IMR-90 (cell line): ENCODE data around the gene HYAL1. TPM values are rescaled to one million over a fixed set of nuclear protein-coding genes. Genes with fewer than 3 reads are reported as not detected.
A peak's percentile ranks its signal among the peaks of the same experiment; 100 is the strongest.

Experiments used
- ATAC-seq: fragments of 200-7000 bp; cut with Tn5 transposase; 2 replicates; pipeline ENCODE4 v1.9.1; 2020; ENCODE audit warnings: low read depth, mild to moderate bottlenecking, moderate library complexity
- BruUV-seq: library from RNA; stranded (reverse); fragments of 400-500 nt; replicated peaks from 2 replicates; lab custom pipeline; 2021; lab: Mats Ljungman, UMichigan
- CTCF ChIA-PET: fragments of 300-600 bp; formaldehyde crosslinking; extraction: SDS; loops from one replicate; lab custom pipeline; 2021; ENCODE audit warnings: antibody characterized with exemption; lab: Yijun Ruan, JAX
- POLR2A ChIA-PET: fragments of 300-600 bp; sonication (Branson Sonifier 250); formaldehyde crosslinking; loops from one replicate; lab custom pipeline; 2022; ENCODE audit warnings: antibody characterized with exemption; ENCODE audit not compliant: unreplicated experiment; lab: Charles Lee
- DNase-seq: peaks from one replicate; pipeline ENCODE4 v3.0.0; 2013
- H2AFZ ChIP-seq: replicated peaks from 2 replicates; pipeline ENCODE3; 2013; ENCODE audit warnings: low read length, mild to moderate bottlenecking; ENCODE audit not compliant: poor library complexity
- H2AK5ac ChIP-seq: 2 replicates; pipeline ENCODE4 v1.6.1; 2013; ENCODE audit warnings: low read depth, low read length, inconsistent platforms
- H2AK9ac ChIP-seq: replicated peaks from 2 replicates; pipeline ENCODE3; 2013; ENCODE audit warnings: mild to moderate bottlenecking, low read depth, low read length, moderate library complexity; ENCODE audit not compliant: poor library complexity
- H2BK120ac ChIP-seq: 2 replicates; pipeline ENCODE4 v1.6.1; 2013; ENCODE audit warnings: low read depth, low read length, inconsistent platforms
- H2BK15ac ChIP-seq: 3 replicates; pipeline ENCODE4 v1.6.1; 2013; ENCODE audit warnings: low read depth, low read length, inconsistent platforms
- H2BK20ac ChIP-seq: 2 replicates; pipeline ENCODE4 v1.6.1; 2013; ENCODE audit warnings: low read depth, mild to moderate bottlenecking, inconsistent platforms, low read length, moderate library complexity
- H2BK5ac ChIP-seq: 2 replicates; pipeline ENCODE4 v1.6.1; 2013; ENCODE audit warnings: mild to moderate bottlenecking, low read depth, low read length, inconsistent platforms; ENCODE audit not compliant: poor library complexity, severe bottlenecking
- H3K14ac ChIP-seq: replicated peaks from 2 replicates; pipeline ENCODE4 v1.6.1; 2013; ENCODE audit warnings: low read depth, low read length, inconsistent platforms
- H3K18ac ChIP-seq: 2 replicates; pipeline ENCODE4 v1.6.1; 2013; ENCODE audit warnings: low read depth, low read length, control low read depth
- H3K23ac ChIP-seq: 2 replicates; pipeline ENCODE4 v1.6.1; 2013; ENCODE audit warnings: low read depth, low read length, inconsistent platforms
- H3K27ac ChIP-seq: 2 replicates; pipeline ENCODE4 v1.5.1; 2013; ENCODE audit warnings: mild to moderate bottlenecking, control low read depth, low read length; ENCODE audit not compliant: insufficient read depth
- H3K27me3 ChIP-seq: 2 replicates; pipeline ENCODE4 v1.6.1; 2013; ENCODE audit warnings: low read length; ENCODE audit not compliant: control insufficient read depth, insufficient read depth
- H3K36me3 ChIP-seq: 2 replicates; pipeline ENCODE4 v1.6.1; 2013; ENCODE audit warnings: low read length, mixed read lengths; ENCODE audit not compliant: control insufficient read depth, insufficient read depth
- H3K4ac ChIP-seq: 2 replicates; pipeline ENCODE4 v1.6.1; 2013; ENCODE audit warnings: low read depth, low read length, inconsistent platforms
- H3K4me1 ChIP-seq: 2 replicates; pipeline ENCODE4 v1.6.1; 2013; ENCODE audit warnings: low read length, mixed read lengths; ENCODE audit not compliant: control insufficient read depth, insufficient read depth
- H3K4me2 ChIP-seq: 2 replicates; pipeline ENCODE4 v1.6.1; 2013; ENCODE audit warnings: low read depth, mild to moderate bottlenecking, control low read depth, low read length, moderate library complexity
- H3K4me3 ChIP-seq: 2 replicates; pipeline ENCODE4 v1.5.1; 2013; ENCODE audit warnings: low read depth, mild to moderate bottlenecking, control low read depth, low read length, moderate library complexity; ENCODE audit not compliant: insufficient read depth
- H3K56ac ChIP-seq: 2 replicates; pipeline ENCODE4 v1.6.1; 2013; ENCODE audit warnings: low read length, inconsistent platforms; ENCODE audit not compliant: insufficient read depth; ENCODE audit errors: extremely low read depth
- H3K79me1 ChIP-seq, 2 experiments: 2 replicates each; pipeline ENCODE4 v1.6.1; 2013; ENCODE audit warnings: low read length in 2 of 2, inconsistent platforms in 1 of 2, low read depth in 1 of 2
- H3K9ac ChIP-seq: 2 replicates; pipeline ENCODE4 v1.6.1; 2013; ENCODE audit warnings: low read depth, low read length, control low read depth
- H3K9me1 ChIP-seq: 2 replicates; pipeline ENCODE4 v1.6.1; 2013; ENCODE audit warnings: low read length, inconsistent platforms; ENCODE audit not compliant: insufficient read depth
- H3K9me3 ChIP-seq: 2 replicates; pipeline ENCODE4 v1.6.1; 2013; ENCODE audit warnings: low read length; ENCODE audit not compliant: control insufficient read depth, insufficient read depth
- H4K20me1 ChIP-seq: 2 replicates; pipeline ENCODE4 v1.6.1; 2013; ENCODE audit warnings: low read length, inconsistent platforms; ENCODE audit not compliant: insufficient read depth
- H4K5ac ChIP-seq: 2 replicates; pipeline ENCODE4 v1.6.1; 2013; ENCODE audit warnings: mild to moderate bottlenecking, low read depth, low read length, control low read depth
- H4K8ac ChIP-seq, 2 experiments: 2 replicates each; pipeline ENCODE4 v1.6.1; 2013; ENCODE audit warnings: low read depth in 2 of 2, low read length in 2 of 2, control low read depth in 1 of 2, inconsistent platforms in 1 of 2
- H4K91ac ChIP-seq: 2 replicates; pipeline ENCODE4 v1.6.1; 2013; ENCODE audit warnings: low read depth, low read length, inconsistent platforms; ENCODE audit not compliant: insufficient read depth
- CEBPB ChIP-seq: IDR thresholded peaks from 2 replicates; pipeline ENCODE4 v1.6.1; 2012; ENCODE audit warnings: low read depth, low read length, improper control_type of control experiment
- CHD1 ChIP-seq: IDR thresholded peaks from 2 replicates; pipeline ENCODE4 v1.6.1; 2012; ENCODE audit warnings: low read depth, low read length, improper control_type of control experiment
- FOS ChIP-seq: fragments of 150-350 bp; IDR thresholded peaks from 2 replicates; pipeline ENCODE4 v1.6.1; 2016; ENCODE audit warnings: low read depth, low read length
- MAFK ChIP-seq: IDR thresholded peaks from 2 replicates; pipeline ENCODE4 v1.6.1; 2012; ENCODE audit warnings: low read depth, low read length, improper control_type of control experiment
- MAZ ChIP-seq: IDR thresholded peaks from 2 replicates; pipeline ENCODE4 v1.6.1; 2012; ENCODE audit warnings: low read depth, mild to moderate bottlenecking, low read length, improper control_type of control experiment, moderate library complexity, borderline replicate concordance
- MXI1 ChIP-seq: IDR thresholded peaks from 2 replicates; pipeline ENCODE4 v1.6.1; 2012; ENCODE audit warnings: low read depth, mild to moderate bottlenecking, low read length, moderate library complexity, borderline replicate concordance
- NFE2L2 ChIP-seq: fragments of 150-350 bp; IDR thresholded peaks from 2 replicates; pipeline ENCODE4 v1.6.1; 2016; ENCODE audit warnings: low read depth, mild to moderate bottlenecking, low read length
- RAD21 ChIP-seq: IDR thresholded peaks from 2 replicates; pipeline ENCODE4 v1.6.1; 2012; ENCODE audit warnings: low read length, improper control_type of control experiment
- RCOR1 ChIP-seq: IDR thresholded peaks from 2 replicates; pipeline ENCODE4 v1.6.1; 2012; ENCODE audit warnings: mild to moderate bottlenecking, low read length, improper control_type of control experiment; ENCODE audit not compliant: insufficient replicate concordance
- SMC3 ChIP-seq: fragments of 150-350 bp; IDR thresholded peaks from 2 replicates; pipeline ENCODE4 v1.6.1; 2016; ENCODE audit warnings: low read depth, mild to moderate bottlenecking, antibody characterized with exemption, low read length, moderate library complexity
- USF2 ChIP-seq: fragments of 150-350 bp; IDR thresholded peaks from 2 replicates; pipeline ENCODE4 v1.6.1; 2017; ENCODE audit warnings: mild to moderate bottlenecking, antibody characterized with exemption, low read length, low read depth
- WGBS, 2 experiments: methylation state at CpG; one replicate each; pipeline versions ENCODE4 v1.1.5 to v1.1.7; 2013; ENCODE audit warnings: missing lambda C conversion rate in 2 of 2; ENCODE audit not compliant: insufficient read length in 1 of 2; ENCODE audit errors: extremely low coverage in 2 of 2; 5-methylcytosine and 5-hydroxymethylcytosine counted together
- dilution Hi-C: fragments of 300-500 bp; cut with HindIII; formaldehyde crosslinking; loops from one replicate; pipeline ENCODE4 v1.14.3; 2018; ENCODE audit warnings: low sequenced_read_pairs; ENCODE audit not compliant: unreplicated experiment
- in situ Hi-C: fragments of 300-500 bp; cut with MboI; formaldehyde crosslinking; loops from 3 replicates; pipeline ENCODE4 v1.14.3; 2019; ENCODE audit warnings: low sequenced_read_pairs, inconsistent platforms, mixed read lengths
- intact Hi-C: fragments of 100-400 bp; cut with micrococcal nuclease; formaldehyde crosslinking; loops from 2 replicates; pipeline ENCODE4 v1.10.0; 2022
- polyA plus RNA-seq, 3 experiments: library from polyadenylated mRNA; depleted of rRNA; stranded (reverse); fragments of >200 nt; gene quantifications; 2 replicates each; pipeline ENCODE4 v1.2.3, GENCODE V29; 2012; ENCODE audit warnings: low replicate concordance in 1 of 3
- total RNA-seq: library from RNA; depleted of rRNA; stranded (reverse); fragments of >200 nt; gene quantifications from 2 replicates; pipeline ENCODE4 v1.2.3, GENCODE V29; 2012
- TF ChIP-seq, protein P1 (sequence below): conservative IDR thresholded peaks from 2 replicates; pipeline ENCODE4 v1.5.1; 2012; ENCODE audit warnings: mild to moderate bottlenecking, low read depth, low read length, improper control_type of control experiment

HYAL1 gene
- total and polyA plus RNA-seq, 2 of the 4 experiments (the other 2 are of a cell fraction) = 0.32 to 0.36 TPM

GRCh38 chr3:50269977-50270413 lies 33.4 kb downstream of the HYAL1 start:
- Histone ChIP-seq H3K27me3 (no peaks in the 10 kb centered on the region), H4K5ac (peak overlapping the region; percentile 79), H3K9me1 (peaks cover 37% of the 10 kb centered on the region), H3K9ac (peak overlapping the region; percentile 77), H3K23ac (peak overlapping the region; percentile 85; the same call in 1 of the 2 replicates), H3K4ac (peak overlapping the region; percentile 98), H2AFZ (peak overlapping the region; percentile 71), H2AK5ac (peak overlapping the region; percentile 98), H2BK120ac (peak overlapping the region; percentile 95), H3K79me1 (peaks cover 3 to 43% of the 10 kb centered on the region in 2 experiments; a peak in 3 of 4 replicates), H4K20me1 (no peaks in the 10 kb centered on the region), H4K91ac (peak overlapping the region; percentile 91), H4K8ac (peak overlapping the region; percentile 56 to 94), H2AK9ac (peak overlapping the region; percentile 95), H3K14ac (peak overlapping the region; percentile 92), H3K56ac (no peak overlapping the region), H3K4me2 (peak overlapping the region; percentile 71), H3K4me3 (peak overlapping the region; percentile 23; the same call in 1 of the 2 replicates), H3K36me3 (peaks cover 6% of the 10 kb centered on the region; the same call in 1 of the 2 replicates), H3K18ac (peak overlapping the region; percentile 68), H2BK5ac (peak overlapping the region; percentile 83), H3K27ac (peak overlapping the region; percentile 80), H2BK20ac (peak overlapping the region; percentile 88), H3K4me1 (peaks cover 56% of the 10 kb centered on the region), H3K9me3 (no peaks in the 10 kb centered on the region), H2BK15ac (peak overlapping the region; percentile 67; the same call in 2 of the 3 replicates)
- intact Hi-C loops (no loop called here), in situ Hi-C loops (loop anchor here (5.0 kb wide), 2 partner anchors 43 to 78 kb away; partner anchors contain the start of gene GNAT1), dilution Hi-C loops (no loop called here)
- WGBS, 2 experiments = 80% methylated on average over 1 of the region's 8 CpGs; no CpG with 5 or more reads in 1 of the 2 experiments
- peak; percentile 21 for ATAC-seq
- no TSS peak for BruUV-seq
- DNase-seq = peak; percentile 63
- TF ChIP-seq, protein P1, sequence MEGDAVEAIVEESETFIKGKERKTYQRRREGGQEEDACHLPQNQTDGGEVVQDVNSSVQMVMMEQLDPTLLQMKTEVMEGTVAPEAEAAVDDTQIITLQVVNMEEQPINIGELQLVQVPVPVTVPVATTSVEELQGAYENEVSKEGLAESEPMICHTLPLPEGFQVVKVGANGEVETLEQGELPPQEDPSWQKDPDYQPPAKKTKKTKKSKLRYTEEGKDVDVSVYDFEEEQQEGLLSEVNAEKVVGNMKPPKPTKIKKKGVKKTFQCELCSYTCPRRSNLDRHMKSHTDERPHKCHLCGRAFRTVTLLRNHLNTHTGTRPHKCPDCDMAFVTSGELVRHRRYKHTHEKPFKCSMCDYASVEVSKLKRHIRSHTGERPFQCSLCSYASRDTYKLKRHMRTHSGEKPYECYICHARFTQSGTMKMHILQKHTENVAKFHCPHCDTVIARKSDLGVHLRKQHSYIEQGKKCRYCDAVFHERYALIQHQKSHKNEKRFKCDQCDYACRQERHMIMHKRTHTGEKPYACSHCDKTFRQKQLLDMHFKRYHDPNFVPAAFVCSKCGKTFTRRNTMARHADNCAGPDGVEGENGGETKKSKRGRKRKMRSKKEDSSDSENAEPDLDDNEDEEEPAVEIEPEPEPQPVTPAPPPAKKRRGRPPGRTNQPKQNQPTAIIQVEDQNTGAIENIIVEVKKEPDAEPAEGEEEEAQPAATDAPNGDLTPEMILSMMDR = no peak
- TF ChIP-seq MAZ = peak; percentile 52; the same call in 1 of the 2 replicates
- peak; percentile 57 for TF ChIP-seq FOS
- TF ChIP-seq NFE2L2 = no peak
- TF ChIP-seq SMC3 = peak; percentile 22; the same call in 1 of the 2 replicates
- TF ChIP-seq RCOR1 = no peak
- TF ChIP-seq RAD21 = no peak
- TF ChIP-seq MAFK = no peak
- peak; percentile 71; the same call in 1 of the 2 replicates for TF ChIP-seq MXI1
- no peak for TF ChIP-seq CEBPB
- no peak for TF ChIP-seq CHD1
- no peak for TF ChIP-seq USF2
- ChIA-PET CTCF (interaction anchor here (1.3 to 2.2 kb wide), 2 partner anchors 10 to 43 kb away, joined by 4 to 7 read pairs; no protein-coding TSS in a partner anchor), POLR2A (no interaction called here)
